Natural killer cell (primary cell): ENCODE measurements around the gene PPP3CA. TPM values are rescaled to one million over a fixed set of nuclear protein-coding genes. Genes with fewer than 3 reads are reported as not detected.

ENCODE experiments used
- ATAC-seq, 3 donors: fragments of 150-1000 bp in 2 of 3; fragments of 200-7000 bp in 1 of 3; cut with Tn5 transposase; 1 replicate in 1 of 3; 2 replicates in 2 of 3; pipeline ENCODE4 v1.10.0; 2021; ENCODE audit warnings: mild to moderate bottlenecking in 2 of 3, moderate library complexity in 2 of 3
- DNase-seq, 2 donors: peaks; one replicate each; pipeline versions ENCODE4 v3.0.0 to v3.0.0-alpha.2; 2013 to 2021; ENCODE audit warnings: mixed read lengths in 1 of 2
- H3K27ac ChIP-seq: one replicate; pipeline ENCODE4 v1.5.1; 2013; ENCODE audit warnings: mild to moderate bottlenecking, low read length
- H3K27me3 ChIP-seq: one replicate; pipeline ENCODE4 v1.6.1; 2013; ENCODE audit warnings: low read length; ENCODE audit not compliant: control insufficient read depth, insufficient read depth
- H3K36me3 ChIP-seq: one replicate; pipeline ENCODE4 v1.6.1; 2013; ENCODE audit warnings: low read length; ENCODE audit not compliant: control insufficient read depth, insufficient read depth
- H3K4me1 ChIP-seq: one replicate; pipeline ENCODE4 v1.6.1; 2013; ENCODE audit warnings: low read length; ENCODE audit not compliant: control insufficient read depth, insufficient read depth
- H3K4me3 ChIP-seq: one replicate; pipeline ENCODE4 v1.5.1; 2013; ENCODE audit warnings: low read length
- H3K9me3 ChIP-seq: one replicate; pipeline ENCODE4 v1.6.1; 2013; ENCODE audit warnings: low read length; ENCODE audit not compliant: control insufficient read depth, insufficient read depth
- H3K27ac Mint-ChIP-seq, 2 donors: one replicate each; pipeline ENCODE4 v1.8.0; 2022; ENCODE audit warnings: mild to moderate bottlenecking in 2 of 2, mixed read lengths in 2 of 2, moderate library complexity in 1 of 2
- H3K27me3 Mint-ChIP-seq, 2 donors: one replicate each; pipeline ENCODE4 v1.8.0; 2022; ENCODE audit warnings: low read depth in 2 of 2, mixed read lengths in 2 of 2
- H3K36me3 Mint-ChIP-seq: one replicate; pipeline ENCODE4 v1.8.0; 2022; ENCODE audit warnings: mixed read lengths
- H3K4me1 Mint-ChIP-seq, 2 donors: one replicate each; pipeline ENCODE4 v1.8.0; 2022; ENCODE audit warnings: mixed read lengths in 2 of 2
- H3K4me3 Mint-ChIP-seq: one replicate; pipeline ENCODE4 v1.8.0; 2022; ENCODE audit warnings: mild to moderate bottlenecking, moderate library complexity, mixed read lengths
- H3K9me3 Mint-ChIP-seq, 2 donors: one replicate each; pipeline ENCODE4 v1.8.0; 2022; ENCODE audit warnings: mixed read lengths in 2 of 2
- CTCF ChIP-seq: fragments of 200-600 bp; IDR thresholded peaks from one replicate; pipeline ENCODE4 v1.8.0; 2022; ENCODE audit warnings: antibody characterized with exemption
- WGBS: methylation state at CpG from one replicate; pipeline ENCODE4 v1.1.7; 2013; ENCODE audit warnings: missing lambda C conversion rate; ENCODE audit not compliant: insufficient coverage; 5-methylcytosine and 5-hydroxymethylcytosine counted together
- intact Hi-C: fragments of 100-400 bp; cut with micrococcal nuclease; formaldehyde crosslinking; loops from one replicate; pipeline ENCODE4 v1.14.2; 2022
- total RNA-seq, 4 donors: library from RNA; stranded (reverse); fragments of 120-200 nt in 1 of 4; gene quantifications; one replicate each; pipeline versions ENCODE4 v1.2.3 to v1.2.4, GENCODE V29; 2013 to 2022

The PPP3CA gene
- total RNA-seq, 3 donors from 2014 or later (not counting 1 experiment from before 2014, with no cell fraction given) = 53.1 to 73.1 (median 58.0) TPM

GRCh38 chr4:101322743-101323142 is 24.6 kb downstream of the PPP3CA start:
- Histone ChIP-seq H3K4me1 (peaks cover 8% of the 10 kb centered on the region), H3K9me3 (no peaks in the 10 kb centered on the region), H3K4me3 (no peak overlapping the region), H3K27me3 (no peaks in the 10 kb centered on the region), H3K27ac (no peak overlapping the region), H3K36me3 (no peaks in the 10 kb centered on the region)
- peaks cover 0 to 2% of the 10 kb centered on the region in 2 donors for H3K9me3 Mint-ChIP-seq
- ATAC-seq (no peak), DNase-seq (no peak)
- no CpG with 5 or more reads among the region's 1 CpG for WGBS
- no peaks in the 10 kb centered on the region for H3K27me3 Mint-ChIP-seq
- no peaks in the 10 kb centered on the region for H3K36me3 Mint-ChIP-seq
- peaks cover 65 to 77% of the 10 kb centered on the region in 2 donors for H3K4me1 Mint-ChIP-seq
- no peak for TF ChIP-seq CTCF
- H3K4me3 Mint-ChIP-seq = no peak overlapping the region
- H3K27ac Mint-ChIP-seq = peak overlapping the region in 1 of 2 donors; percentile 66
- intact Hi-C loops = loop anchor here (5.0 kb wide), 1 partner anchor 815 kb away; no protein-coding TSS in a partner anchor

GRCh38 chr4:101321481-101322042 is 25.8 kb downstream of the PPP3CA start:
- Mint-ChIP-seq H3K4me1 (peaks cover 59 to 77% of the 10 kb centered on the region in 2 donors), H3K27me3 (no peaks in the 10 kb centered on the region), H3K9me3 (peaks cover 0 to 2% of the 10 kb centered on the region in 2 donors), H3K4me3 (no peak overlapping the region), H3K27ac (peak overlapping the region; percentile 5 to 75), H3K36me3 (no peaks in the 10 kb centered on the region)
- intact Hi-C loops = loop anchor here (5.0 kb wide), 1 partner anchor 814 kb away; no protein-coding TSS in a partner anchor
- ATAC-seq (peak in 2 of 3 donors; percentile 24 to 46), DNase-seq (no peak)
- no peak for TF ChIP-seq CTCF
- Histone ChIP-seq H3K27ac (no peak overlapping the region), H3K36me3 (no peaks in the 10 kb centered on the region), H3K9me3 (no peaks in the 10 kb centered on the region), H3K27me3 (no peaks in the 10 kb centered on the region), H3K4me1 (peaks cover 8% of the 10 kb centered on the region), H3K4me3 (no peak overlapping the region)
- WGBS = 79% methylated on average over 4 of the region's 4 CpGs

GRCh38 chr4:101315786-101316185 is 31.5 kb downstream of the PPP3CA start:
- Mint-ChIP-seq H3K27me3 (no peaks in the 10 kb centered on the region), H3K9me3 (peaks cover 0 to 2% of the 10 kb centered on the region in 2 donors), H3K4me1 (peaks cover 32 to 65% of the 10 kb centered on the region in 2 donors), H3K4me3 (no peak overlapping the region), H3K36me3 (peaks cover 6% of the 10 kb centered on the region), H3K27ac (peak overlapping the region in 1 of 2 donors; percentile 51)
- no peaks in the 10 kb centered on the region for H3K27me3 ChIP-seq
- no peak for TF ChIP-seq CTCF
- H3K9me3 ChIP-seq = peaks cover 4% of the 10 kb centered on the region
- no peaks in the 10 kb centered on the region for H3K36me3 ChIP-seq
- H3K4me3 ChIP-seq = no peak overlapping the region
- 100% methylated on average over 2 of the region's 3 CpGs for WGBS
- H3K4me1 ChIP-seq = no peaks in the 10 kb centered on the region
- intact Hi-C loops = no loop called here
- H3K27ac ChIP-seq = no peak overlapping the region
- DNase-seq = no peak
- ATAC-seq = no peak

GRCh38 chr4:101315041-101315440 is 32.3 kb downstream of the PPP3CA start:
- no peaks in the 10 kb centered on the region for H3K27me3 Mint-ChIP-seq
- no peak for TF ChIP-seq CTCF
- Histone ChIP-seq H3K27me3 (no peaks in the 10 kb centered on the region), H3K36me3 (no peaks in the 10 kb centered on the region), H3K9me3 (peaks cover 4% of the 10 kb centered on the region), H3K4me3 (no peak overlapping the region), H3K27ac (no peak overlapping the region), H3K4me1 (no peaks in the 10 kb centered on the region)
- no peak overlapping the region for H3K4me3 Mint-ChIP-seq
- ATAC-seq (no peak), DNase-seq (no peak)
- intact Hi-C loops = no loop called here
- WGBS = 88% methylated on average over 2 of the region's 2 CpGs
- H3K27ac Mint-ChIP-seq = peak overlapping the region in 1 of 2 donors; percentile 51
- peaks cover 0 to 2% of the 10 kb centered on the region in 2 donors for H3K9me3 Mint-ChIP-seq
- peaks cover 6% of the 10 kb centered on the region for H3K36me3 Mint-ChIP-seq
- H3K4me1 Mint-ChIP-seq = peaks cover 29 to 66% of the 10 kb centered on the region in 2 donors
